Measurements from ENCODE around the gene AGAP1. TPM values are rescaled to one million over a fixed set of nuclear protein-coding genes. Genes with fewer than 3 reads are reported as not detected.

The AGAP1 gene
- polyA plus RNA-seq, 12 donors, result 22.7 to 33.9 (median 26.5) TPM; not detected in 1

DNA sequence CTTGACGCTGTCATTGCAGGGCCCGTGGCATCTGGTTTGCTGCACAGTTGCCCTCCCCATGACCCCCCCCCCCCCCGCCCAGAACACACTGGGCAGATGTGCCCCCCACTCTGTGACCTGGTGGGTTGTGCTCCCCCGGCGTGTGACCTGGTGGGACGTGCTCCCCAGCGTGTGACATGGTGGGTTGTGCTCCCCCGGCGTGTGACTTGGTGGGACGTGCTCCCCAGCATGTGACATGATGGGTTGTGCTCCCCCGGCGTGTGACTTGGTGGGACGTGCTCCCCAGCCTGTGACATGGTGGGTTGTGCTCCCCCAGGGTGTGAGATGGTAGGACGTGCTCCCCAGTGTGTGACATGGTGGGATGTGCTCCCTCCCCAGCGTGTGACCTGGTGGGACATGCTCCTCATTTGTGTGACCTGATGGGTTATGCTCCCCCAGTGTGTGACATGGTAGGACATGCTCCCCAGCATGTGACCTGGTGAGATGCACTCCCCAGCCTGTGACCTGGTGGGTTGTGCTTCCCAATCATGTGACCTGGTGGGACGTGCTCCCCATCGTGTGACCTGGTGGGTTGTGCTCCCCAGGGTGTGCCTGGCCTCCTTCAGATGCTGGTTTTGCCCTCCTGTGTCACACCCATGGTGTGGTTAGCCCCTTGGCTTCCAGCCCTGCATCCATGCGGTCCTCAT, 213.7 kb downstream of the AGAP1 start:
- DNase-seq, result no peak

DNA sequence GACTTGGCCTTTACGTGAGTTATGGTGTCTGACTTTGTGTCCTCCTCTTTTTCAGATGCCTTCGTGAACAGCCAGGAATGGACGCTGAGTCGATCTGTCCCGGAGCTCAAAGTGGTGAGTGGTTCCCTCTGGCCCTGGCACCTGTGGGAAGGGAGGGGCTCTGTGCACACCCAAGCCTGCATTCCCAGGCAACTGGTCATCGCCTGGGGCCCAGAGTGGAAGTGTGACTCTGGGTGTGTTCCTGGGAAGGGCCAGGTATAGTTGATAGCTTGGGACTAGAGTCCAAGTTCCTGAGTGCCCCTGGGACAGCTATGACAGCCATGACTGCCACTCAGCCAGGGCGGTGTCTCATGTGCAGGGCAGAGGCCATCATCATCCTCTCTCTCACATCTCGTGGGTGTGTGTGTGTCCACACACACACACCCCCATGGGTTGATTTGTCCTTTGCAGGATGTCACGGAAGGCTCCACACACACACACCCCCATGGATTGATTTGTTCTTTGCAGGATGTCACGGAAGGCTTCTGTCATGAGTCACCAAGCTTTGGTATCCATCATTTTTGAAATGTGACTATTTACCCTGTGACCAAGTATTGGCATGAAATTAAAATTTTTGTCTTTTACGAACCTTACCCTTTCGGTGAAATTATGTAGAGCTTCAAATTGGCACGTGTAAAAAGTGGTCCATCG, 215.4 kb downstream of the AGAP1 start:
- DNase-seq, result no peak

- no peak for DNase-seq
These were observed 216.4 kb downstream of the AGAP1 start for GRCh38 chr2:235709969-235710879.

- DNase-seq, result no peak
These were observed 217.1 kb downstream of the AGAP1 start for GRCh38 chr2:235710933-235711332.

GRCh38 chr2:235711527-235711926, 217.7 kb downstream of the AGAP1 start:
- no peak for DNase-seq

GRCh38 chr2:235712176-235712575, 218.3 kb downstream of the AGAP1 start:
- no peak for DNase-seq

- no peak for DNase-seq
These were observed 219.3 kb downstream of the AGAP1 start for GRCh38 chr2:235713189-235713588.

- no peak for DNase-seq
These were observed 221.8 kb downstream of the AGAP1 start for GRCh38 chr2:235715601-235716000.

- DNase-seq, result no peak
These were observed 223.1 kb downstream of the AGAP1 start for GRCh38 chr2:235716875-235717496.

DNA sequence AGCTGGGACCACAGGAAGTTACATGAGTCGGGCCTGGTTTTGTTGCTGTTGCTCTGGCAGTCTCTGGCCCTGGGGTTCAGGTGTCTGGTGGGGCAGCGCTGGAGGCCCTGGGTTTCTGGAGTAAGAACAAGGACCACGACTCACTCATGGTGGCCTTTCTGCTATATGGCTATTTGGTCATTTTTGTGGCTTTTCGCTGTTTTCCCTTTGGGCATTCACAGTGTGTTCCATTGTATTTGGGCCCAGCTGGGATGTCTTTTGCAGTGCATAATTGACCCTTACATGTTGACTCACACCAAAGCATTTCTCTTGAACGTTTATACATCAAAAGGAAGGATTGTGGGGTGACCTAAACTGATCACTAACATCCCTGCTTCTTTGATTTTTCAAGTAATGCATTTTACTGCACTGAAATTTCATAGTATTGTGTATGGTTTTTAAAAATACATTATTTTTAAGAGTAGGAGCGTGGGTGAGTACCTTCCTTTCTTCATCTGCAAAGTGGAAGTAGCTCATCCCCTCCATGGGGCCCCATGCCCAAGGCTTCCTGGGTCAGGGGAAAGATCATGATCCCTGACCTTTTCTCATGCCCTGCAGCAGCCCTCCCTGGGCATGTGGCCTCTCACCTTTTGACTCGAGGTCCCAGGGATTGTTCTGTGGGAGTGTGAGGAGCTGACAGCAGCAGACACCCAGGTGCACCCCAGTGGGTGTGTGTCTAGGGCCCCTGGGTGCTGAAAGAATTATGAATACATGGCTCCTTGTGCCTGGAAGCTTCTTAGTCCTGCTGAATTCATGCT, 225.5 kb downstream of the AGAP1 start:
- DNase-seq, result no peak

DNA sequence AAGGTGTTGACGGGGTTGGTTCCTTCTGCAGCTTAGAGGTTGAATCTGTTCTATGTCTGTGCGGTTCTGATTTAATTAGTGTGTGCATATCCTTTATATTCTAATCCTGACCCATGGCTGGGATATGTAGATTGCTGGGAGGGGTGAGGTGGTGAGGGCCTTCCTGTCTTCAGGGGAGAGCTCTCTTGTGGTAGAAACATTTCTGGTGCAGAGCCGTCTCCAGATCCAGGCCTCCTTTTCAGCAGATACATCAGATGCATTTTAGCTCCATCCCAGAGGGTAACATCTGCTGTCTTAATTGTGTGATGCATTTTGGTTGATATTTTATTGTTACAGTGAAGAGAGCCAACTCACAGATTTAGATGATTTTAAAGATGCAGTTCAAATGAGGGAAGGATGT, 227.8 kb downstream of the AGAP1 start:
- no peak for DNase-seq

DNA sequence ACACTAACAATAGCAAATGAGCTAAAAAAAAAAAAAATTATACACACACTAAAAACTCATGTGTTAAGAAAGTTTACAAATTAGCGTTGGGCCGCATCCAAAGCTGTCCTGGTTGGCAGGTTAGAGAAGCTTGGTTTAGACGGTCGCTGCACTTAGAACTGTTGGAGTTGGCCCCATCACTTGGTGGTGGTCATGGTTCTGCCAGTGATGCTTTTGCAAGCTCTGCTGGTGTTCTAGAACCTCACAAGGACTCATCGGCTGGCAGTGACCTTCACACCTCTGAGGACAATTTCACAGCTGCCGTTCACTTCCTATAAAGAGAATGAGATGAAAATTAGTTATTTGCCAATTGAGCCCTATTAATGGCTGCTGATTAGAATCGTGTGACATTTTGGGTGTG, 229.0 kb downstream of the AGAP1 start:
- DNase-seq, result no peak

DNA sequence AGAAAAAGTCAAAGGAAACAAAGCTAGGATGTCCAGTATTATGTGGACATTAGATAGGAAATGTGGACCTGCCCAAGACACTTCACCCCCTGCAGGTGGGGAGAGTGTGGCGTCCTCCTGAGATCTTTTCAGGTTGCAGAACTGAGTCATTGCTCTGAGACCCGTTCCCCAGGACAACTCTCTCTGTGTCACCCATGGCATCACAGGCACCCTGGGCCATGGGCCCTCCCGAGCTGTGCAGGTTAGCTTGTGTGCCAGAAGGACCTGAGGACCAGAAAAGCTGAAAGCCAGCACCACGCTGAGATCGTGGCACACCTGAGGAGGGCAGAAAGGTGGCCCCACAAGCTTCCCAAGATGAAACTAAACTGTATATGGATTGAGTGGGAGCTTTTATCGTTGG, 229.5 kb downstream of the AGAP1 start:
- no peak for DNase-seq

- no peak for DNase-seq
These were observed 230.1 kb downstream of the AGAP1 start for GRCh38 chr2:235723811-235724465.

GRCh38 chr2:235725016-235725489, 231.2 kb downstream of the AGAP1 start:
- peak; percentile 92 for DNase-seq

GRCh38 chr2:235725841-235726240, 232.0 kb downstream of the AGAP1 start:
- peak; percentile 64 for DNase-seq

DNA sequence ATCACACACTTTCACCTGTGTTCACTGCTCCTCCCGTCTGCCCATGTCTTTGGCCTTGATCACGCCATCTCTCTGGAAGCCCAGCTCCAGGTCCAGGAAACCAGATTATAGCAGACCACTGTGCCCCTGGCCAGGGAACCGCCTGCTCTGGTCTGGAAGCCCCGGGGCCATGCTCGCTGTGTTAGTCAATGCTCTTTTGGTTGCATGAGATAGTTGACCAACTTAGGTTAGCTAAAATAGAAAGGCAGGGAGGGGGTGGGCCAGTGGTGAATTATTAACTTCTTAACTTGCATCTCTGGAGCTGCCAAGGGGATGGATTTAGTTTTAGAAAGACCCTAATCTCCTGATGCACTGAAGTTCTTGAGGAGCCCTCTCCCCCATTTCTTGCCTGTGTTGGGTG, 232.7 kb downstream of the AGAP1 start:
- DNase-seq, result no peak

DNA sequence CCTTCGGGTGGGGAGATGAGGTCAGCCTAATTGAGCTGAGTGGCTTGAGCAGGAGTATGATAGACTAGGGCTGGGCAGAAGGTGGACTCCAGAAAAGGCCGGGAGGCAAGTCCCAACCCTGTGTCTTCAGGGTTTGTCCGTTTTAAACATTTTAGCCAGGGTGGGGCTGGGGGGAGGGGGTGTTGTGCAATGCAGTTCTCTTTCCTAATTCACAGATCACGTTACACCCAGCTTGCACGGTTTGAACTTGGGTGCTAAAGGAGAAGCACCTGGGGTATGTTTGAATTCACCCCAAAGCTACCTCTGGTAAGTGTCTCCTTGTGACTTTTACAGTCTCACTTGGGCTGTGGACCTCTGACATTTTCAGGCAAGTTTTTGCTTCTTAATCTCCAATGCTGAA, 233.3 kb downstream of the AGAP1 start:
- DNase-seq, result no peak

DNA sequence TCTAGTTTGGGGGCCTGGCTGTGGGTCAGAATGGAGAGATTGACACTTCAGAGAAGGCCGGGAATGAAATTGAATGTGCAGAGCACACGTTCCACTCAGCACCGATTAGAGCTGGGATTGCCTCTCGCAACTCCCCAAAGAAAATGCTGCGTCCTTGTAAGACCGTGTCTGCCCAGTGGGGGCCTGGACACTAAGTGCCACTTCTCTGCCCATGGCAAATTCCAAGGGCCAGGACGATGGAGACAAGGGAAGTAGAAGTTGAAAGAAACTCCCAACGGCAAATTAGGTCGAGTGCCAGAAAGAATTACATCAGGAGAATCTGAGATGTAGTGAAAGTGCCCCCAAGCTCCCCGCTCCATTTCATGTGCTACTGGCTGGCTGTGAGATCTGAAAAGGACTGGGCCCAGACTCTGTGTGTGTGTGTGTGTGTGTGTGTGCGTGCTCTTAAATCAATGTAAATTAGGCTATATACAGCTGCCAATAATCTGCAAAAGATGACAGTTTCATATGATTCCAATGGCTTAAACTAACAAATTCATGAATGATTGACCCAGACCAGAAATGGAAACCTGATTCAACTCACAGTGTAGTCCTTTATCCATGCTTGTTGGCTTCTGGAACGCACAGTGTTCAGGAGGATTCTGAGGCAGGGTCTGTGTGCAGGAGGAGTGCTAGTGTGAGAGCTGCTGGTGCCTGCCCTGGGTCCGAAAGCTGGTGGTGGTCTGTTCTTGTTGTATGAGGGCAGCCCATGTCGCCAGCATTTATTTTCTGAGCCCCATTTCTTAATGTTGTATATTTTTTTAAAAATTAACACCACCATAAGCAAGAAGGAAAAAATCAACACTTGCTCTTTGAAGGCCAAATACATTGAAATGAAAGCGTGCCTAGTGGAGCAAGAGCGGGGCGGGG, 234.3 kb downstream of the AGAP1 start:
- no peak for DNase-seq
